CD4-positive, alpha-beta memory T cell (primary cell): ENCODE data around the gene GSTA5. TPM values are rescaled to one million over a fixed set of nuclear protein-coding genes. Genes with fewer than 3 reads are reported as not detected.
"Not testable (repeated sequence)": the region's sequence is repeated elsewhere in the genome, so short reads cannot be mapped to it uniquely, and the experiment has no call there.

Source experiments
- CTCF ChIA-PET: fragments of 350-600 bp; sonication (Branson Sonifier 250); formaldehyde crosslinking; loops from one replicate; lab custom pipeline; 2021; ENCODE audit warnings: inconsistent platforms; ENCODE audit not compliant: partially characterized antibody; lab: Charles Lee
- POLR2A ChIA-PET: fragments of 350-600 bp; sonication (Branson Sonifier 250); formaldehyde crosslinking; loops from one replicate; lab custom pipeline; 2021; ENCODE audit not compliant: partially characterized antibody; lab: Charles Lee
- DNase-seq, 5 donors: peaks; one replicate each; pipeline versions ENCODE4 v3.0.0 to v3.0.0-alpha.2; 2020 to 2022; ENCODE audit warnings: mixed read lengths in 1 of 5
- H3K27ac ChIP-seq: one replicate; pipeline ENCODE4 v1.7.0; 2013; ENCODE audit warnings: low read depth, low read length
- H3K27me3 ChIP-seq: 2 replicates; pipeline ENCODE4 v1.7.0; 2013; ENCODE audit warnings: mild to moderate bottlenecking, low read length, moderate library complexity; ENCODE audit not compliant: insufficient read depth
- H3K36me3 ChIP-seq: 2 replicates; pipeline ENCODE4 v1.7.0; 2013; ENCODE audit warnings: mild to moderate bottlenecking, low read length, moderate library complexity; ENCODE audit not compliant: insufficient read depth
- H3K4me1 ChIP-seq: 2 replicates; pipeline ENCODE4 v1.7.0; 2013; ENCODE audit warnings: mild to moderate bottlenecking, low read length, moderate library complexity; ENCODE audit not compliant: insufficient read depth
- H3K4me3 ChIP-seq, 2 donors: one replicate each; pipeline ENCODE4 v1.7.0; 2013; ENCODE audit warnings: low read length in 2 of 2, mild to moderate bottlenecking in 1 of 2
- H3K9me3 ChIP-seq, 2 donors: one replicate each; pipeline ENCODE4 v1.7.0; 2013; ENCODE audit warnings: low read length in 2 of 2, control low read depth in 1 of 2; ENCODE audit not compliant: control insufficient read depth in 1 of 2
- H3K27ac Mint-ChIP-seq, 7 donors: one replicate each; pipeline ENCODE4 v1.8.0; 2020 to 2021; ENCODE audit warnings: mixed read lengths in 7 of 7, mild to moderate bottlenecking in 6 of 7, inconsistent platforms in 3 of 7, moderate library complexity in 3 of 7
- H3K27me3 Mint-ChIP-seq, 2 donors: one replicate each; pipeline ENCODE4 v1.8.0; 2020 to 2021; ENCODE audit warnings: mixed read lengths in 2 of 2
- H3K36me3 Mint-ChIP-seq, 2 donors: one replicate each; pipeline ENCODE4 v1.8.0; 2020 to 2021; ENCODE audit warnings: mixed read lengths in 2 of 2, inconsistent platforms in 1 of 2, mild to moderate bottlenecking in 1 of 2
- H3K4me1 Mint-ChIP-seq, 4 donors: one replicate each; pipeline ENCODE4 v1.8.0; 2020 to 2021; ENCODE audit warnings: mixed read lengths in 4 of 4, mild to moderate bottlenecking in 1 of 4
- H3K4me3 Mint-ChIP-seq, 8 donors: one replicate each; pipeline ENCODE4 v1.8.0; 2020 to 2021; ENCODE audit warnings: mixed read lengths in 8 of 8, mild to moderate bottlenecking in 7 of 8, moderate library complexity in 6 of 8, inconsistent platforms in 3 of 8
- H3K9me3 Mint-ChIP-seq, 8 donors: one replicate each; pipeline ENCODE4 v1.8.0; 2020 to 2021; ENCODE audit warnings: mixed read lengths in 8 of 8, mild to moderate bottlenecking in 5 of 8, inconsistent platforms in 3 of 8, moderate library complexity in 1 of 8
- intact Hi-C: fragments of 100-400 bp; cut with micrococcal nuclease; formaldehyde crosslinking; loops from one replicate; pipeline ENCODE4 v1.15.1; 2023
- polyA plus RNA-seq, 2 donors: library from polyadenylated mRNA; unstranded; fragments of 300-500 nt; fragmentation: Illumina TruSeq; gene quantifications; one replicate each; pipeline ENCODE4 v1.2.3, GENCODE V29; 2021
- total RNA-seq, 2 experiments: library from RNA; stranded (reverse); gene quantifications; one replicate each; pipeline ENCODE4 v1.2.3, GENCODE V29; 2021

The GSTA5 gene
- total and polyA plus RNA-seq, 4 experiments from 2014 or later, result not detected

DNA sequence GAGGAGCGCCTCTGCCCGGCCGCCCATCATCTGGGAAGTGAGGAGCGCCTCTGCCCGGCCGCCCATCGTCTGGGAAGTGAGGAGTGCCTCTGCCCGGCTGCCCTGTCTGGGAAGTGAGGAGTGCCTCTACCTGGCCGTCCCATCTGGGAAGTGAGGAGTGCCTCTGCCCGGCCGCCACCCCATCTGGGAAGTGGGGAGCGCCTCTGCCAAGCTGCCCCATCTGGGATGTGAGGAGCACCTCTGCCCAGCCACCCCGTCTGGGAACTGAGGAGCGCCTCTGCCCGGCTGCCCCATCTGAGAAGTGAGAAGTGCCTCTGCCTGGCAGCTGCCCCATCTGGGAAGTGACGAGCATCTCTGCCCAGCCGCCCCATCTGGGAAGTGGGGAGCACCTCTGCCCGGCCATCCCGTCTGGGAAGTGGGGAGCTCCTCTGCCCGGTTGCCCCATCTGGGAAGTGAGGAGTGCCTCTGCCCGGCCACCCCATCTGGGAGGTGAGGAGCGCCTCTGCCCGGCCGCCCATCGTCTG is 15.3 kb downstream of the GSTA5 start:
- H3K27ac Mint-ChIP-seq, H3K27me3 Mint-ChIP-seq, H3K4me3 Mint-ChIP-seq, POLR2A ChIA-PET, H3K27me3 ChIP-seq, H3K4me3 ChIP-seq, H3K36me3 ChIP-seq, intact Hi-C loops, H3K36me3 Mint-ChIP-seq, CTCF ChIA-PET, H3K27ac ChIP-seq, H3K9me3 ChIP-seq, H3K4me1 Mint-ChIP-seq, H3K4me1 ChIP-seq, DNase-seq: not testable (repeated sequence)
- H3K9me3 Mint-ChIP-seq, result peaks cover 3 to 18% (median 10%) of the 10 kb centered on the region in 8 donors

DNA sequence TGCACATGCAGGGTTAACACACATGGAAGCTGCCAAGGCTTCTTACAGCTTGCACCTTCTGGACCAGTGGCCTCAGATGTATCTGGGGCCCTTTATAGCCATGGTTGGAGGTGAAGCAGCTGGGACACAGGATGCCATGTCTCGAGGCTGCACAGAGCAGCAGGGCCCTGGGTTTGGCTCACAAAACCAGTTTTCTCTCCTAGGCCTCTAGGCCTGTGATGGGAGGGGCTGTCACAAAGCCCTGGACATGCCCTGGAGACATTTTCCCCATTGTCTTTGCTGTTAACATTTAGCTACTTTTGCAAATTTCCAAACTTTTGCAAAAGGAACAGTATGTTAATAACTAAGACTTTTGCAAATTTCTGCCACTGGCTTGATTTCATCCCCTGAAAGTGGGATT is 18.8 kb downstream of the GSTA5 start:
- POLR2A ChIA-PET, result no interaction called here
- intact Hi-C loops, result no loop called here
- Histone ChIP-seq H3K4me1 (no peaks in the 10 kb centered on the region), H3K27ac (no peak overlapping the region), H3K36me3 (no peaks in the 10 kb centered on the region), H3K27me3 (no peaks in the 10 kb centered on the region), H3K4me3 (no peak overlapping the region), H3K9me3 (no peaks in the 10 kb centered on the region)
- Mint-ChIP-seq H3K4me1 (no peaks in the 10 kb centered on the region), H3K27ac (no peak overlapping the region), H3K27me3 (peaks cover 0 to 6% of the 10 kb centered on the region in 2 donors), H3K36me3 (peaks cover 0 to 6% of the 10 kb centered on the region in 2 donors), H3K9me3 (peaks cover 3 to 18% (median 10%) of the 10 kb centered on the region in 8 donors), H3K4me3 (no peak overlapping the region)
- CTCF ChIA-PET, result interaction anchor here (1.1 kb wide), 1 partner anchor 20 kb away, joined by 3 read pairs; no protein-coding TSS in a partner anchor
- DNase-seq, result no peak

- intact Hi-C loops, result no loop called here
- H3K4me3 ChIP-seq, result no peak overlapping the region
- CTCF ChIA-PET, result no interaction called here
Observed at GRCh38 chr6:52820198-52820597, 20.4 kb downstream of the GSTA5 start.

DNA sequence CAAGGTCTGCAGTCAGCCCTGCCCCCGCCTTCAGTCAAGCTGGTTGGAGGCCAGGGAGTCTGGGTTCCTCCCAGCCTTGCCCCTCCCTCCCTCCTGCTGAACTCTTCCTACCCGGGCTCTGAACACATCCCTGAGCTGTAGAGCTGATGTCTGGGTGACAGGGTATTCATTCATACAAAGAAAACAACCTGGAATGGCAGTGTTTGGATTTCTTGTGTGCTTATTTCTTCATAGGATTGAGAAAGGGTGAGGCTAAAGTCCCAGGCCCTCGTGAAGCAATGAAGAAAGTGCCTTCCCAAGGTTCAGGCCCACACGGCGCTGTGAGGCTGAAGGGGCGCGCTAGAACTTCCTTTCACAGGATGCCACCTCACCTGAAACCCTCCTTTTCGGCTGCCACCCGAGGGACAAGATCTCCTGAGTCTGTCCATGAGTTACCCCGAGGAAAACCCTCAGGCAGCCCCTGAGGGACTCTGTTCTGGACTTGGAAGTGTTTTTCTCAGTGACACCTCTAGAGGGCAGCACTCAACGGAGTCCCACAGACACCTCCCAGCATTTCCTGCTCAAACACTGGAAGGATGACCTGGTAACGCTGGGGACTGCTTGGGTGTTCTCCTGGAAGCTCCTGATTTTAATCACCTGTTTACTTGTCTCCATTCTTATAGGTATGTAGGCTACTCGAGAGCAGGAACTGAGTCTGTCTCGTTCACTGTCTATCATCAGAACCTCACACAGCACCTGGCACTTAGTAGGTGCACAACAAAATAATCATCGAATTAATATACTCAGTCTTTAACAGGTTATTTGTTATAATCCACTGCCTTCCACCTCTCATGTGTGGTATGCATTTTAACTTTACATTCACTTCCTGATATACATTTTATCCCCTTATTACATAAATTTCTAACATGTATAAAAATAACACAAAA is 25.2 kb downstream of the GSTA5 start:
- Histone ChIP-seq H3K4me3 (no peak overlapping the region), H3K9me3 (no peaks in the 10 kb centered on the region), H3K36me3 (no peaks in the 10 kb centered on the region), H3K27ac (no peak overlapping the region), H3K27me3 (no peaks in the 10 kb centered on the region), H3K4me1 (no peaks in the 10 kb centered on the region)
- no peak overlapping the region for H3K4me3 Mint-ChIP-seq
- H3K36me3 Mint-ChIP-seq, result no peaks in the 10 kb centered on the region
- H3K27ac Mint-ChIP-seq, result no peak overlapping the region
- no peaks in the 10 kb centered on the region for H3K4me1 Mint-ChIP-seq
- intact Hi-C loops, result no loop called here
- peaks cover 0 to 3% (median 0%) of the 10 kb centered on the region in 8 donors for H3K9me3 Mint-ChIP-seq
- H3K27me3 Mint-ChIP-seq, result peaks cover 6 to 13% of the 10 kb centered on the region in 2 donors
- peak in 4 of 5 donors; percentile 17 to 29 (median 23) for DNase-seq
- ChIA-PET CTCF (interaction anchor here (1.4 kb wide), 1 partner anchor 16 kb away, joined by 3 read pairs; no protein-coding TSS in a partner anchor), POLR2A (interaction anchor here (0.6 kb wide), 1 partner anchor 123 kb away, joined by 3 read pairs; no protein-coding TSS in a partner anchor)

More at GRCh38 chr6:52820198-52820597, 20.4 kb downstream of the GSTA5 start:
- H3K27ac ChIP-seq, result no peak overlapping the region
- H3K9me3 ChIP-seq, result no peaks in the 10 kb centered on the region
- POLR2A ChIA-PET, result no interaction called here
- no peak for DNase-seq
- Mint-ChIP-seq H3K27ac (no peak overlapping the region), H3K4me3 (no peak overlapping the region), H3K9me3 (peaks cover 3 to 18% (median 10%) of the 10 kb centered on the region in 8 donors), H3K36me3 (peaks cover 0 to 6% of the 10 kb centered on the region in 2 donors), H3K27me3 (peaks cover under 1 to 5% of the 10 kb centered on the region in 2 donors), H3K4me1 (no peaks in the 10 kb centered on the region)
- no peaks in the 10 kb centered on the region for H3K4me1 ChIP-seq
- no peaks in the 10 kb centered on the region for H3K36me3 ChIP-seq
- no peaks in the 10 kb centered on the region for H3K27me3 ChIP-seq

DNA sequence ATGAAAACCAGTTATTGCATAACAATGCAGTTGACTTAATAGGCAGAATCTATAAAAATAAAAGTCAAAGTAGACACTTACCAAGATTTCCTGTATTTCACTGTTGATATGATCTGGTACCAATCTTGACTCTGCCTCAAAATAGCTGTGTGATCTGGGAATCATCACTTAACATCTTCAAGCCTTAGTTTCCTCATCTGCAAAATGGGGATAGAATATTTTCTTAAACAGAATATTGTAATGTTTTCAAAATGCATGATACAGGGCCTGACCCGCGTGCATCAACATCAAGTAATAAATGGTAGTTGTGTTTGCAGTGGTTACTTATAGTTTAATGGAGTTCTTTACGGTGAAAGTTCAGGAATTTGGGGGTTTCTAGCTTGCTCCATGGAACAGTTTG is 26.1 kb downstream of the GSTA5 start:
- DNase-seq, result not testable (repeated sequence)

DNA sequence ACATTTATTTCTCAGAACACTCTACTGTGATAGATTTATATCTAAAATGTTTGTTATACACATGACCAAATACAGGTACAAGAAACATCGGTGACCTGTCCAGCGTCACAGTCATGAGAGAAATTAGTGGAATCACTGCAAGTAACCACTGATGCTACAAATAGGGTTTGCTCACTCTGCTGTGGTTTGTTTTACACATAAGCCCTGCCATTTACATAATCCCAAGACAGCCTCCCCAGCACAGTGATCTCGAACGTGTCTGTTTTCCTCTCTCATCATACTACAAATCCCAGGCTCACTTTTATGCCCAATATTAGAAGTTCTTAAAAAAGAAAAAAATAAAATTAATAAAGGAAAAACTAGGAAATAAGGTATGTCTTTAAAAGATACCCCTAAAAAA is 30.8 kb downstream of the GSTA5 start:
- H3K9me3 Mint-ChIP-seq, intact Hi-C loops, H3K4me3 Mint-ChIP-seq, H3K4me1 Mint-ChIP-seq, H3K36me3 Mint-ChIP-seq, H3K4me1 ChIP-seq, H3K27ac Mint-ChIP-seq, CTCF ChIA-PET, H3K27ac ChIP-seq, DNase-seq, POLR2A ChIA-PET, H3K4me3 ChIP-seq, H3K36me3 ChIP-seq, H3K27me3 ChIP-seq, H3K9me3 ChIP-seq: not testable (repeated sequence)
- peaks cover 13 to 23% of the 10 kb centered on the region in 2 donors for H3K27me3 Mint-ChIP-seq

More for the DNA sequence above, 26.1 kb downstream of the GSTA5 start:
- intact Hi-C loops, H3K4me3 ChIP-seq, H3K4me3 Mint-ChIP-seq, H3K4me1 ChIP-seq, H3K27me3 ChIP-seq, H3K27ac Mint-ChIP-seq, H3K36me3 ChIP-seq, H3K9me3 ChIP-seq, H3K4me1 Mint-ChIP-seq, POLR2A ChIA-PET, H3K27ac ChIP-seq, H3K9me3 Mint-ChIP-seq, H3K36me3 Mint-ChIP-seq: not testable (repeated sequence)
- CTCF ChIA-PET, result interaction anchor here (1.4 kb wide), 1 partner anchor 17 kb away, joined by 3 read pairs; no protein-coding TSS in a partner anchor
- peaks cover 6 to 13% of the 10 kb centered on the region in 2 donors for H3K27me3 Mint-ChIP-seq

DNA sequence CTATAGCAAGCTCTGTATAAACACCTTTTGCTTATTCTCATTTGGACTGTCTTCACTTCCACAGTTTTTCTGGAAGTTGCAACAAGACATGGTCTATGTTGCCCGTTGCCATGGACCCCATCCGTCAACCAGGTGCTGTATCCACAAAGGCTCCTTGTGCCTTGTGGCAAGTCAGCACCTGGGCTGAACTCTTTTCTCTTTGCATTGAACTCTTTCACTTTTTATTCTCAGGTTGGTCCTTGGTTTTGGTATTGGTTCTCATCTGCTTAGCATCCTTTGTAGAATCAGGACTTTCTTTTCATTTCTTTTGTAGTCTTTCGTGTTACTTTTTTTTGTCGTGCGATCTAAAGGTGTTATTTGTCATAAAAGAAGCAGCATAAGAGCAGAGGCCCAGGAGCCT is 32.0 kb downstream of the GSTA5 start:
- CTCF ChIA-PET, result no interaction called here
- H3K9me3 ChIP-seq, result no peaks in the 10 kb centered on the region
- H3K27me3 Mint-ChIP-seq, result peaks cover 18 to 27% of the 10 kb centered on the region in 2 donors
- H3K36me3 Mint-ChIP-seq, result no peaks in the 10 kb centered on the region
- H3K4me1 Mint-ChIP-seq, result no peaks in the 10 kb centered on the region
- POLR2A ChIA-PET, result no interaction called here
- H3K9me3 Mint-ChIP-seq, result peaks cover 0 to 2% (median 0%) of the 10 kb centered on the region in 8 donors
- H3K27ac ChIP-seq, result no peak overlapping the region
- no peaks in the 10 kb centered on the region for H3K4me1 ChIP-seq
- DNase-seq, result no peak
- H3K4me3 Mint-ChIP-seq, result no peak overlapping the region
- H3K27ac Mint-ChIP-seq, result no peak overlapping the region
- intact Hi-C loops, result no loop called here
- no peaks in the 10 kb centered on the region for H3K27me3 ChIP-seq
- H3K4me3 ChIP-seq, result no peak overlapping the region
- no peaks in the 10 kb centered on the region for H3K36me3 ChIP-seq
